C4-2B (cell line): ENCODE measurements around the gene ZNF212.

Experiments used
- CTCF ChIP-seq: fragments of 450-650 bp; conservative IDR thresholded peaks from 2 replicates; pipeline ENCODE4 v1.5.1; 2017; ENCODE audit warnings: mild to moderate bottlenecking
- ZFX ChIP-seq: fragments of 450-650 bp; IDR thresholded peaks from 2 replicates; pipeline ENCODE4 v1.6.1; 2017

DNA sequence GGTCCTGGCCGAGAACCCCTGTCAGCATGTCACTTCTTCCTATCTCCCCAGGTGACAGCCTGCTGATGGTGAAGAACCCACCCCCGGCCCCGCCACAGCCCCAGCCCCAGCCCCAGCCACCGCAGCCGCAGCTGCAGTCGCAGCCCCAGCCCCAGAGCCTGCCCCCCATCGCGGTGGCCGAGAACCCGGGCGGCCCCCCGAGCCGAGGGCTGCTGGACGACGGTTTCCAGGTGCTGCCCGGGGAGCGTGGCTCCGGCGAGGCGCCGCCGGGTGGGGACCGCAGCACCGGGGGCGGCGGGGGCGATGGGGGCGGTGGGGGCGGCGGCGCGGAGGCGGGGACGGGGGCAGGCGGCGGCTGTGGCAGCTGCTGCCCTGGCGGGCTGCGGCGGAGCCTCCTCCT is 15.7 kb upstream of the ZNF212 start:
- TF ChIP-seq CTCF: no peak
- no peak for TF ChIP-seq ZFX
